ENCODE results near the gene ZMYM4. TPM values are rescaled to one million over a fixed set of nuclear protein-coding genes. Genes with fewer than 3 reads are reported as not detected.

ZMYM4 gene
- total RNA-seq, 4 donors from 2014 or later, result 16.3 to 80.0 (median 22.4) TPM

- TF ChIP-seq CTCF (IDR thresholded peaks at IDR 0.05), result no peak
- no peak for TF ChIP-seq POLR2A (IDR thresholded peaks at IDR 0.05)
- H3K27ac ChIP-seq, result no peak overlapping the region
- DNase-seq, result no peak
Observed at GRCh38 chr1:35359995-35360394, 91.5 kb downstream of the ZMYM4 start.

GRCh38 chr1:35361638-35362037, 93.1 kb downstream of the ZMYM4 start:
- DNase-seq, result no peak
- Histone ChIP-seq H3K4me3 (no peak overlapping the region), H3K9me3 (no peaks in the 10 kb centered on the region), H3K27ac (no peak overlapping the region), H3K27me3 (no peaks in the 10 kb centered on the region), H3K4me1 (no peaks in the 10 kb centered on the region), H3K36me3 (peaks cover 0 to 7% (median 0%) of the 10 kb centered on the region in 3 donors)
- TF ChIP-seq POLR2A (IDR thresholded peaks at IDR 0.05) (no peak), CTCF (IDR thresholded peaks at IDR 0.05) (no peak)

More at GRCh38 chr1:35359995-35360394, 91.5 kb downstream of the ZMYM4 start:
- Histone ChIP-seq H3K27me3 (no peaks in the 10 kb centered on the region), H3K4me1 (no peaks in the 10 kb centered on the region), H3K9me3 (no peaks in the 10 kb centered on the region), H3K36me3 (peaks cover 0 to 7% (median 0%) of the 10 kb centered on the region in 3 donors), H3K4me3 (no peak overlapping the region)

- no peaks in the 10 kb centered on the region for H3K27me3 ChIP-seq
- no peak for DNase-seq
- no peak overlapping the region for H3K4me3 ChIP-seq
- H3K4me1 ChIP-seq, result no peaks in the 10 kb centered on the region
- no peak overlapping the region for H3K27ac ChIP-seq
- peaks cover 0 to 13% (median 0%) of the 10 kb centered on the region in 3 donors for H3K36me3 ChIP-seq
- H3K9me3 ChIP-seq, result no peaks in the 10 kb centered on the region
- no peak for TF ChIP-seq CTCF (IDR thresholded peaks at IDR 0.05)
- TF ChIP-seq POLR2A (IDR thresholded peaks at IDR 0.05), result no peak
Observed at GRCh38 chr1:35364741-35365140, 96.2 kb downstream of the ZMYM4 start.

GRCh38 chr1:35367914-35368313, 99.4 kb downstream of the ZMYM4 start:
- H3K4me3 ChIP-seq, result no peak overlapping the region
- DNase-seq, result no peak
- no peaks in the 10 kb centered on the region for H3K4me1 ChIP-seq
- TF ChIP-seq POLR2A (IDR thresholded peaks at IDR 0.05) (no peak), CTCF (IDR thresholded peaks at IDR 0.05) (no peak)
- H3K36me3 ChIP-seq, result peaks cover 0 to 6% (median 0%) of the 10 kb centered on the region in 3 donors
- no peak overlapping the region for H3K27ac ChIP-seq
- no peaks in the 10 kb centered on the region for H3K27me3 ChIP-seq
- no peaks in the 10 kb centered on the region for H3K9me3 ChIP-seq

- no peaks in the 10 kb centered on the region for H3K9me3 ChIP-seq
- DNase-seq, result no peak
- TF ChIP-seq POLR2A (IDR thresholded peaks at IDR 0.05), result no peak
- no peak for TF ChIP-seq CTCF (IDR thresholded peaks at IDR 0.05)
- no peaks in the 10 kb centered on the region for H3K4me1 ChIP-seq
- H3K4me3 ChIP-seq, result no peak overlapping the region
- peaks cover 0 to 6% (median 0%) of the 10 kb centered on the region in 3 donors for H3K36me3 ChIP-seq
- H3K27me3 ChIP-seq, result no peaks in the 10 kb centered on the region
- no peak overlapping the region for H3K27ac ChIP-seq
Observed at GRCh38 chr1:35369922-35370671, 101.6 kb downstream of the ZMYM4 start.

All from Peyer's patch (tissue), 4 donors.